Duodenal mucosa (tissue), 2 donors: ENCODE results near the gene SCEL.

Experiments used
- H3K27ac ChIP-seq: one replicate; pipeline ENCODE4 v1.7.0; 2013; ENCODE audit warnings: low read depth, low read length
- H3K27me3 ChIP-seq, 2 donors: one replicate each; pipeline ENCODE4 v1.7.0; 2013; ENCODE audit warnings: low read length in 2 of 2, control low read depth in 1 of 2; ENCODE audit not compliant: insufficient read depth in 2 of 2, control insufficient read depth in 1 of 2
- H3K36me3 ChIP-seq, 2 donors: one replicate each; pipeline ENCODE4 v1.7.0; 2013; ENCODE audit warnings: low read length in 2 of 2, control low read depth in 1 of 2; ENCODE audit not compliant: insufficient read depth in 2 of 2, control insufficient read depth in 1 of 2
- H3K4me1 ChIP-seq, 2 donors: one replicate each; pipeline ENCODE4 v1.7.0; 2013; ENCODE audit warnings: low read length in 2 of 2, control low read depth in 1 of 2; ENCODE audit not compliant: insufficient read depth in 2 of 2, control insufficient read depth in 1 of 2
- H3K4me3 ChIP-seq, 2 donors: one replicate each; pipeline ENCODE4 v1.7.0; 2013; ENCODE audit warnings: low read length in 2 of 2, low read depth in 1 of 2
- H3K9ac ChIP-seq, 2 donors: one replicate each; pipeline ENCODE4 v1.7.0; 2013; ENCODE audit warnings: low read length in 2 of 2, low read depth in 1 of 2
- H3K9me3 ChIP-seq, 2 donors: one replicate each; pipeline ENCODE4 v1.7.0; 2013; ENCODE audit warnings: low read length in 2 of 2, control low read depth in 1 of 2; ENCODE audit not compliant: control insufficient read depth in 1 of 2

The SCEL gene

DNA sequence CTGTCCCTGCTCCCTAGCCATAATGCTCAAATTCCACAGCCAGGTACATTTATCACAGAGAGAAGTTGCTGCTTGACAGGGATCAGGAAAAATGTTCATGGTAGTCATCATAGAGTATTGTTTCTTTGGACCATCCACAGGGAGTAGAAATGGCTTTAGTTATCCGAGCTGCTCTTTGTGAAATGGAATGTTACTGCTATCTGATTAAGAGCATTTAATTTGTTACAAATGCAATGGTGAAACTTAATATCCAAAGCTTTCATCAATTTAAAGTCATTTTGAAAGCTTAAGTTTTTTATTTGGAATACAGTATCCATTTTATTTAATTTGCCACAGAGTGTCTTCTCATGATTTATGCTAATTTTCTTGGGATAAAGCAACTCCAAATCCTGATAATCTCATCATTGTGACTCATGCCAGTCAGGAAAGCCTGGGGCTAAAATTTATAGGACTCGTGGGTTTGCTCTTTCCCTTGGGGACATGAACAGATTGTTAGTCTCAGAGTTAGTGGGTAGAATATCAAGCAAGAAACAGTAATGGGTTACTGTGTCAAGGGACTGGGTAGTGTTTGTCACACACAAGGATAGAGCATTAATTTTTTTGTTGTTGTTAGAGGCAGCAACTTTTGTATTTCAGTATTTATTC is 59.8 kb downstream of the SCEL start:
- no peak overlapping the region for H3K9ac ChIP-seq
- no peak overlapping the region for H3K4me3 ChIP-seq
- H3K36me3 ChIP-seq, result no peaks in the 10 kb centered on the region
- no peaks in the 10 kb centered on the region for H3K9me3 ChIP-seq
- no peaks in the 10 kb centered on the region for H3K4me1 ChIP-seq
- H3K27me3 ChIP-seq, result no peaks in the 10 kb centered on the region
- H3K27ac ChIP-seq, result no peak overlapping the region

DNA sequence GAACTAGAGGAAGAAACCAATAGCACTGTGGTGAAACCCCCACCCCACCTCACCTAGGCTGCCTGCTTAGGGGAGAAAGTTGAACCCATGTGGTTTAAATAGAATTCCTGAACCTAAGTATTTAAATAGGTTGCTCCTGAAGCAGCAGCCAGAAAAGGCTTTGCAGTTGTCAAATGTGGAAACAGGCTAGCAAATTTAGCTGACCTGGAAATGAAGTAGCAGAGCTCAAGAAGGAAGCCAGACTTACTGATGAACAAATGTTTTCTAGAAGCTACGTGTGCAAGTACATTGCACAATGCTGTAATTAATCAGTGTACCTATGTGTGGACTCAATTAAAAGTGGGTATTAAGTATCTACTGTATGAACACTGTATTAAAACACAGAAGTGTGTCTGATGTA is 61.3 kb downstream of the SCEL start:
- Histone ChIP-seq H3K36me3 (no peaks in the 10 kb centered on the region), H3K27me3 (no peaks in the 10 kb centered on the region), H3K9me3 (no peaks in the 10 kb centered on the region), H3K4me1 (no peaks in the 10 kb centered on the region), H3K4me3 (no peak overlapping the region), H3K27ac (no peak overlapping the region), H3K9ac (no peak overlapping the region)

DNA sequence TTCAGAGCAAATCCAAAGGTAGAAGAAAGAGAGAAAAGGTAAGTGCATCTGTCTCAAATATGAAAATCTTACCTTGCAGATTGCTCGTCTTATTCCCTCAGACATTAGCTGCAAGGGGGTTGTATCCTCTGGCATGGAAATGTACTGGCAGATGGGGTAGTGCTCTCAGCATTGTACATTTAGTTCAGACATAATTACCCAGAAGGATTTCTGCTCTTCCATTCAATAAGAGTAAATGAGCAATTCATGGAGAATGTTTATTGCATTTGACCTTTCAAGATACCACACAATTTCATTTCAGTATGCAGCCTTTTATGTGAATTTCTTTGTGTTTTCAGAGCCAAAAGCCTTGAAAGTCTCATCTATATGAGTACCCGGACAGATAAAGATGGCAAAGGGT is 63.8 kb downstream of the SCEL start:
- no peak overlapping the region for H3K27ac ChIP-seq
- H3K4me3 ChIP-seq, result no peak overlapping the region
- H3K9ac ChIP-seq, result no peak overlapping the region

DNA sequence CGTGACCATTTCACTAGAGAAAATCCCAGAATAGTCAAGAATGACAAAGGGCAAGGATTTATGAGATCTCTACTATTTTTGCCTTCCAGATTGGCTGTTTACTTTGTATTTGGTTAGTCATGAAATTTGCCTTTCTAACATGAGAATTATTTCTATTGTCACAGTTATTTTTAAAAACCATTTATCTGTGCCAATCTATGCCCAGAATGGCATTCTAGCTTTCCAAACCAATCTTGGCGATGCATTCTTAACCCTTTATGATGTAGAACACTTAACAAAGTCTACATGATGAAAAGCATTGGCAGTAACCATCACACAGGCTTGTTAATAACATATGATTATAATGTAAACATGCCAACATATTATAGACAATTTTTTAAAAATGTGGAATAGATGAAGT is 65.2 kb downstream of the SCEL start:
- Histone ChIP-seq H3K9ac (no peak overlapping the region), H3K27ac (no peak overlapping the region), H3K4me1 (no peaks in the 10 kb centered on the region), H3K27me3 (no peaks in the 10 kb centered on the region), H3K4me3 (no peak overlapping the region), H3K9me3 (no peaks in the 10 kb centered on the region), H3K36me3 (no peaks in the 10 kb centered on the region)

More for the DNA sequence above, 63.8 kb downstream of the SCEL start:
- Histone ChIP-seq H3K36me3 (no peaks in the 10 kb centered on the region), H3K9me3 (no peaks in the 10 kb centered on the region), H3K4me1 (no peaks in the 10 kb centered on the region), H3K27me3 (no peaks in the 10 kb centered on the region)

DNA sequence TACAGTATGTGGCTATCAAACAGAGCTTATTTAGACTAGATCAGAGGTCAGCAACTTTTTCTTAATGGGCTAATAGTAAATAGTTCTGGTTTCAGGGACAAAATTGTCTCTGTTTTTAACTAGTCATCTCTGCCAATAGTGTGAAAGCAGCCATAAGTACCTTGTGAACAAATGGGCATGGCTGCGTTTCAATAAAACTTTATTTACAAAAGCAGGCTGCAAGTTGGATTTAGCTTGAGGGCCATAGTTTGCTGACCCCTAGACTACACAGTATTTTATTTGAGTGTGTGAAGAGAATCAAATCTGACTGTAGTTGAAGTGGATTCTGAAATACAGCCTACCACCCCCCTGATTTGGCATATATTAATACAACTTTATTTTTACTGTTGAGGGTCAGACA is 75.6 kb downstream of the SCEL start:
- Histone ChIP-seq H3K9me3 (no peaks in the 10 kb centered on the region), H3K27me3 (no peaks in the 10 kb centered on the region), H3K9ac (no peak overlapping the region), H3K27ac (no peak overlapping the region), H3K4me1 (no peaks in the 10 kb centered on the region), H3K4me3 (no peak overlapping the region), H3K36me3 (no peaks in the 10 kb centered on the region)

DNA sequence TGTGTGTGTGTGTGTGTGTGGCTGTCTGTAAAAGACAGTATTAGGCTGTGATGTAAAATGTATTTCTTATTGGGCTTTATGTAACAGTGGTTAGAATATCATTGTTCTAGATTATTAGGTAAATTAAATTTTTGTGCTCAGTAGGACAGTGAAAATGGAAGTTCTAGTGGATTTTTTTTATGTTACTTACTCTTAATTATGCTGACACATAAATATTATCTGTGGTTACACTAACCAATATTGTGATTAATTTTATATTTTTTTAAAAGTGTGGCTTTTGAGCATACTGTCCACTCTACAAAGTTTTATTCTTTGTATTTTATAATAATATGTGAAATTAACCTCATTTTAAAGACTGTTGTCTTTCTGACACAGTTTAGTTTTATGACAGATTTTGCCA is 80.5 kb downstream of the SCEL start:
- Histone ChIP-seq H3K27me3 (no peaks in the 10 kb centered on the region), H3K9ac (no peak overlapping the region), H3K4me3 (no peak overlapping the region), H3K27ac (no peak overlapping the region), H3K4me1 (no peaks in the 10 kb centered on the region), H3K9me3 (no peaks in the 10 kb centered on the region), H3K36me3 (no peaks in the 10 kb centered on the region)

DNA sequence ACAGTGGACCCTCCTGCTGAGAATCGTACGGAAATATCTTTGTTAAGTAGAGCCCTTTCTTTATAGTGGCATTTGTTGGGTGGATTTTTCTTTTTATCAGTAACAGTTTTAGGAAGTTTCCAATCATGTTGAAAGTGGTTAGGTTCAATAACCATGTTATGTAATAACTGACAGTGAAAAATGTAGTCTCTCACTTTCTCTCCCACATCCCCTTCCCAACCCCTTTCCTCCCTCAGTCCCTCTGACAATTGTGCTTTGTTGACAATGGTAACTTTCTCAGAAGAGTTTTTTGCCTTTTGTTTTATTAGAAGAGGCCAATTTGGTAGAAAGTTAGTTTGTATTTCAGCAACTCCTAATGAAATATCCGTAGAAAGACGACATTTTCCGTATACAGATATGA is 84.1 kb downstream of the SCEL start:
- Histone ChIP-seq H3K4me3 (no peak overlapping the region), H3K9ac (no peak overlapping the region)

DNA sequence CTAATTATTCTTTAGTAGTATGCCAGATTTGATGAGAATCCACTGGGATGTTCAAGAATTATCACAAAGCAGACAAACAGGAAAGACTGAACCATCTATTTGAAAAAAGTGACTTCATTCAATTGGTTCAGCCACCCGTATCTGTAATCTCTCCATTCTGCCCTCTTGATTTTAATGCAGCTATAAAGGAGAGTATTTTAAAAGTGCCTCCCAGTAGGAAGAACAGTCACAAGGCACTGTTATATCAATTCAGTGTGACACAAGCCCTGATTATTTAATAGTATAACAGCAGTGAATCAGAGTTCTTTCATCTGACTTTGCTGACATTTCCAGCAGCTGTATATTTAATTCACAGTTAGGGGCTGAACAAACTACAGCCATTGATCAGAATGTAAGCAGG is 84.6 kb downstream of the SCEL start:
- no peaks in the 10 kb centered on the region for H3K27me3 ChIP-seq
- H3K27ac ChIP-seq, result no peak overlapping the region
- H3K4me3 ChIP-seq, result no peak overlapping the region
- H3K4me1 ChIP-seq, result no peaks in the 10 kb centered on the region
- no peaks in the 10 kb centered on the region for H3K9me3 ChIP-seq
- H3K36me3 ChIP-seq, result no peaks in the 10 kb centered on the region
- no peak overlapping the region for H3K9ac ChIP-seq

More for the DNA sequence above, 84.1 kb downstream of the SCEL start:
- Histone ChIP-seq H3K4me1 (no peaks in the 10 kb centered on the region), H3K27ac (no peak overlapping the region), H3K36me3 (no peaks in the 10 kb centered on the region), H3K27me3 (no peaks in the 10 kb centered on the region), H3K9me3 (no peaks in the 10 kb centered on the region)

DNA sequence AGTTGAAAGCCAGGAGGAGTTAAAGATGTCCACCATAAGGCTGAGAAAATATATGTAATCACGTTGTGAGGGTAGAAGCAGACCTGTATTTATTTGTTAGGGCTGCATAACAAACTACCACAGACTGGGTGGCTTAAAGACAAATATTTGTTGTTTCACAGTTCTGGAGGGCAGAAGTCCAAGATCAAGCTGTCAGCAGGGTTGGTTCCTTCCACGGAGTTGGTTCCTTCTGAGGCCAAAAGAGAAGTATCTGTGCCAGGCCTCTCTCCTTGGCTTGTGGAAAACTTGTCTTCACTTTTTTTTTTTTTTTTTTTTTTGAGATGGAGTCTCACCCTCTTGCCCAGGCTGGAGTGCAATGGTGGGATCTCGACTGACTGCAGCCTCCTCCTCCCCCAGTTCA is 88.3 kb downstream of the SCEL start:
- no peaks in the 10 kb centered on the region for H3K27me3 ChIP-seq
- H3K4me3 ChIP-seq, result no peak overlapping the region
- no peaks in the 10 kb centered on the region for H3K9me3 ChIP-seq
- H3K4me1 ChIP-seq, result no peaks in the 10 kb centered on the region
- no peak overlapping the region for H3K9ac ChIP-seq
- H3K36me3 ChIP-seq, result no peaks in the 10 kb centered on the region
- no peak overlapping the region for H3K27ac ChIP-seq

DNA sequence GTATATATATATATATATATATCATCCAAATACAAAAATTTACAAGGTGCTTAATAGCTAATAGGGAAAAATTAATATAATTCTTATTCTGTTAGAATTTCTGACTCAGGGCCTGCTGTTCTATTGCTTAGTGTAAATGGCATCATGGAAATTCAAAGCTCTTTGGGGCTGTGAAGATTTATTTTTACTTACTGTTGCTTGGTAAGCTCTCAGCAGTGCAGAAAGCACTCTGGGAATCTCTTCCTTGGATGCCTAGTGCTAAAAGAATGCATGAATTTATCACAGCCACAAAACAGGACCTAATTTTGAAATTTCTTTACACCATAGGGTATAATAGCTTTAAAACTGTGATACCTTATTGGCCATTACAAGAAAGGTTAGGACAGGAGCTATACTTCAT is 92.7 kb downstream of the SCEL start:
- H3K27me3 ChIP-seq, result no peaks in the 10 kb centered on the region
- H3K4me3 ChIP-seq, result no peak overlapping the region
- no peaks in the 10 kb centered on the region for H3K36me3 ChIP-seq
- H3K9me3 ChIP-seq, result no peaks in the 10 kb centered on the region
- no peaks in the 10 kb centered on the region for H3K4me1 ChIP-seq
- H3K27ac ChIP-seq, result no peak overlapping the region
- no peak overlapping the region for H3K9ac ChIP-seq

DNA sequence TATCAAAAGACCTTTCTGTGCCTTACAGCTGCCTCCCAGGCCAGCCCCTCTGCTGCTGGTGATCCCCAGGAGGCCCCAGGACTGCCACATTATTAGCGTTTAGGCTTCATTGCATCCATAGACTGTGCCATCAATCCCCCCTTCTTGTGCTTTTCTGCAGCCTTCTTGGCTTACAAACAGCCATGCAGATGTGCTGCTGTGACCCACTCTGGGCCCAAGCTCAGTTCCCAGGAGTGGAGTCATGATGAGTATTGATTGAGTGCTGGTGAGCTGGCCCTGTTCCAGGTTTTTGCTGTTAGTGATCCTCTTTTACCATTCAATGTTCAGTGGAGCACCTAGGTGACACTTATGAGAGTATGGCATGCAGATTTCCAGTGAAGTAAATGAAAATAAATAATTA is 102.1 kb downstream of the SCEL start:
- Histone ChIP-seq H3K4me1 (no peaks in the 10 kb centered on the region), H3K4me3 (no peak overlapping the region), H3K36me3 (no peaks in the 10 kb centered on the region), H3K9ac (no peak overlapping the region), H3K9me3 (no peaks in the 10 kb centered on the region), H3K27ac (no peak overlapping the region), H3K27me3 (no peaks in the 10 kb centered on the region)
